HG03196 (cell line): ENCODE measurements around the gene TNP1.

Source experiments
- ATAC-seq: cut with Tn5 transposase; IDR thresholded peaks from one replicate; pipeline ENCODE4 v1.9.1; 2021; ENCODE audit not compliant: unreplicated experiment

The TNP1 gene

GRCh38 chr2:216845426-216845825 is 14.4 kb downstream of the TNP1 start:
- no peak for ATAC-seq

GRCh38 chr2:216842636-216843035 is 17.2 kb downstream of the TNP1 start:
- no peak for ATAC-seq

- ATAC-seq = no peak
Observed at GRCh38 chr2:216839688-216840087, 20.2 kb downstream of the TNP1 start.

GRCh38 chr2:216838151-216838550 is 21.7 kb downstream of the TNP1 start:
- no peak for ATAC-seq

- no peak for ATAC-seq
Observed at GRCh38 chr2:216837740-216838139, 22.1 kb downstream of the TNP1 start.

- no peak for ATAC-seq
Observed at GRCh38 chr2:216833061-216833460, 26.8 kb downstream of the TNP1 start.

GRCh38 chr2:216830346-216830745 is 29.5 kb downstream of the TNP1 start:
- no peak for ATAC-seq

GRCh38 chr2:216829533-216829932 is 30.3 kb downstream of the TNP1 start:
- ATAC-seq = no peak

GRCh38 chr2:216827073-216827720 is 32.7 kb downstream of the TNP1 start:
- no peak for ATAC-seq

GRCh38 chr2:216822470-216822869 is 37.4 kb downstream of the TNP1 start:
- ATAC-seq = no peak

- no peak for ATAC-seq
Observed at GRCh38 chr2:216820709-216821108, 39.2 kb downstream of the TNP1 start.

GRCh38 chr2:216819766-216820165 is 40.1 kb downstream of the TNP1 start:
- ATAC-seq = no peak

- no peak for ATAC-seq
Observed at GRCh38 chr2:216819055-216819454, 40.8 kb downstream of the TNP1 start.

- no peak for ATAC-seq
Observed at GRCh38 chr2:216810399-216811160, 49.3 kb downstream of the TNP1 start.
